ENCODE results near the gene HOXA9.

DNA sequence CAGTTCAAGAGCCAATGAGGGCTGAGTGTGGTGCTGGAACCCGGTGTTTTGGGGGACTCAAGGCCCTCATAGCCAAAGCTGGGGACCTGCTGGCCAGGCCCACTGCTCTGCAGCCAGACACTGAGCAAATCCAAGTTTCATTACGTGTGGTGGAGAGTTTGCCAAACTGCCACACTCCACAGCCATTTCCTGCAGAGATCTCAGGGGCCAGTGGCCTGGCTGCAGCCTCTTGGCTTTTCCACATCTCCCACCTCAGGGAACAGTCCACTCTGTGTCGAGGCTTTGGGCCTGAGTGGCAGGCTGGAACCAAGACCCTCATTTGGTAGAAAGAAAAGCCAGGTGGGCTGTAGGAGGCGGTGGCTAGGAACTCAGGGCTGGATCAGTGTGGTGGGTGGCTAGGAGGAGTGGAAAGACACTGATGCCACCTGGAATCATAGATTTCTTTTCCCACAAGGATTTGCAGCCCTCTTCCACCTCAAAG is 16.5 kb upstream of the HOXA9 start:
- TF ChIP-seq, protein P1, sequence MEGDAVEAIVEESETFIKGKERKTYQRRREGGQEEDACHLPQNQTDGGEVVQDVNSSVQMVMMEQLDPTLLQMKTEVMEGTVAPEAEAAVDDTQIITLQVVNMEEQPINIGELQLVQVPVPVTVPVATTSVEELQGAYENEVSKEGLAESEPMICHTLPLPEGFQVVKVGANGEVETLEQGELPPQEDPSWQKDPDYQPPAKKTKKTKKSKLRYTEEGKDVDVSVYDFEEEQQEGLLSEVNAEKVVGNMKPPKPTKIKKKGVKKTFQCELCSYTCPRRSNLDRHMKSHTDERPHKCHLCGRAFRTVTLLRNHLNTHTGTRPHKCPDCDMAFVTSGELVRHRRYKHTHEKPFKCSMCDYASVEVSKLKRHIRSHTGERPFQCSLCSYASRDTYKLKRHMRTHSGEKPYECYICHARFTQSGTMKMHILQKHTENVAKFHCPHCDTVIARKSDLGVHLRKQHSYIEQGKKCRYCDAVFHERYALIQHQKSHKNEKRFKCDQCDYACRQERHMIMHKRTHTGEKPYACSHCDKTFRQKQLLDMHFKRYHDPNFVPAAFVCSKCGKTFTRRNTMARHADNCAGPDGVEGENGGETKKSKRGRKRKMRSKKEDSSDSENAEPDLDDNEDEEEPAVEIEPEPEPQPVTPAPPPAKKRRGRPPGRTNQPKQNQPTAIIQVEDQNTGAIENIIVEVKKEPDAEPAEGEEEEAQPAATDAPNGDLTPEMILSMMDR (IDR thresholded peaks at IDR 0.05; ENCODE audit: poor library complexity) = no peak
- no peak for TF ChIP-seq EZH2 (IDR thresholded peaks at IDR 0.05; ENCODE audit: borderline replicate concordance)

All from hepatocyte (in vitro differentiated cells).